Liver (tissue), 9 donors: Measurements from ENCODE around the gene THSD4. TPM values are rescaled to one million over a fixed set of nuclear protein-coding genes. Genes with fewer than 3 reads are reported as not detected.
"Not testable (repeated sequence)": the region's sequence is repeated elsewhere in the genome, so short reads cannot be mapped to it uniquely, and the experiment has no call there.

Experiments
- DNase-seq: peaks from one replicate; pipeline ENCODE4 v3.0.0-alpha.2; 2017; ENCODE audit warnings: low spot score
- H3K27ac ChIP-seq, 2 donors: one replicate each; pipeline ENCODE4 v1.7.0; 2013; ENCODE audit warnings: inconsistent platforms in 2 of 2, low read length in 2 of 2, control low read depth in 1 of 2, low read depth in 1 of 2, mild to moderate bottlenecking in 1 of 2
- H3K27me3 ChIP-seq, 4 donors: one replicate each; pipeline versions ENCODE4 v1.6.1 to v1.7.0; 2013; ENCODE audit warnings: low read length in 3 of 4, inconsistent platforms in 1 of 4, mild to moderate bottlenecking in 1 of 4, moderate library complexity in 1 of 4; ENCODE audit not compliant: control insufficient read depth in 4 of 4, insufficient read depth in 4 of 4
- H3K36me3 ChIP-seq, 4 donors: one replicate each; pipeline versions ENCODE4 v1.6.1 to v1.7.0; 2013; ENCODE audit warnings: low read length in 3 of 4, mild to moderate bottlenecking in 3 of 4, low read depth in 1 of 4, moderate library complexity in 1 of 4; ENCODE audit not compliant: control insufficient read depth in 4 of 4, insufficient read depth in 3 of 4
- H3K4me1 ChIP-seq, 4 donors: one replicate each; pipeline versions ENCODE4 v1.6.1 to v1.7.0; 2013; ENCODE audit warnings: low read length in 3 of 4, mild to moderate bottlenecking in 3 of 4, moderate library complexity in 1 of 4; ENCODE audit not compliant: control insufficient read depth in 4 of 4, insufficient read depth in 4 of 4
- H3K4me3 ChIP-seq, 3 donors: one replicate each; pipeline versions ENCODE4 v1.6.1 to v1.7.0; 2013; ENCODE audit warnings: low read length in 3 of 3, control low read depth in 1 of 3, low read depth in 1 of 3, mild to moderate bottlenecking in 1 of 3
- H3K9ac ChIP-seq, 2 donors: one replicate each; pipeline ENCODE4 v1.7.0; 2013; ENCODE audit warnings: low read length in 2 of 2, mild to moderate bottlenecking in 2 of 2, moderate library complexity in 2 of 2, control low read depth in 1 of 2, low read depth in 1 of 2
- H3K9me3 ChIP-seq, 4 donors: one replicate each; pipeline versions ENCODE4 v1.6.1 to v1.7.0; 2013; ENCODE audit warnings: low read length in 3 of 4; ENCODE audit not compliant: control insufficient read depth in 4 of 4
- ATF3 ChIP-seq: IDR thresholded peaks from 2 replicates; pipeline ENCODE4 v1.6.1; 2016; ENCODE audit warnings: antibody characterized with exemption
- CTCF ChIP-seq: fragments of 150-350 bp; IDR thresholded peaks from 2 replicates; pipeline ENCODE4 v1.5.1; 2017; ENCODE audit warnings: improper control_type of control experiment, low read depth, low read length; ENCODE audit not compliant: missing input control
- EGR1 ChIP-seq, 2 donors: IDR thresholded peaks; 2 replicates each; pipeline ENCODE4 v1.6.1; 2016 to 2018; ENCODE audit warnings: antibody characterized with exemption in 2 of 2, low read depth in 2 of 2
- GABPA ChIP-seq, 2 donors: IDR thresholded peaks in 1 of 2; conservative IDR thresholded peaks in 1 of 2; 2 replicates each; pipeline ENCODE4 v1.6.1; 2016; ENCODE audit warnings: antibody characterized with exemption in 2 of 2, mild to moderate bottlenecking in 1 of 2, moderate library complexity in 1 of 2
- HNF4A ChIP-seq, 2 donors: conservative IDR thresholded peaks; 2 replicates each; pipeline ENCODE4 v1.6.1; 2016; ENCODE audit warnings: antibody characterized with exemption in 2 of 2, mild to moderate bottlenecking in 2 of 2
- HNF4G ChIP-seq: IDR thresholded peaks from 2 replicates; pipeline ENCODE4 v1.6.1; 2016; ENCODE audit warnings: antibody characterized with exemption
- JUND ChIP-seq, 2 donors: IDR thresholded peaks; 2 replicates each; pipeline ENCODE4 v1.6.1; 2016; ENCODE audit warnings: antibody characterized with exemption in 2 of 2
- MAX ChIP-seq: IDR thresholded peaks from 2 replicates; pipeline ENCODE4 v1.6.1; 2016; ENCODE audit warnings: antibody characterized with exemption
- NR2F2 ChIP-seq: IDR thresholded peaks from 2 replicates; pipeline ENCODE4 v1.6.1; 2016; ENCODE audit warnings: antibody characterized with exemption
- RAD21 ChIP-seq, 2 donors: IDR thresholded peaks; 2 replicates each; pipeline ENCODE4 v1.6.1; 2016; ENCODE audit warnings: antibody characterized with exemption in 2 of 2, mild to moderate bottlenecking in 2 of 2
- REST ChIP-seq: IDR thresholded peaks from 2 replicates; pipeline ENCODE4 v1.6.1; 2016; ENCODE audit warnings: antibody characterized with exemption, mild to moderate bottlenecking
- RXRA ChIP-seq, 2 donors: IDR thresholded peaks; 2 replicates each; pipeline ENCODE4 v1.6.1; 2017 to 2018; ENCODE audit warnings: antibody characterized with exemption in 2 of 2, mild to moderate bottlenecking in 1 of 2
- SP1 ChIP-seq: IDR thresholded peaks from 2 replicates; pipeline ENCODE4 v1.6.1; 2018; ENCODE audit warnings: antibody characterized with exemption, mild to moderate bottlenecking
- TAF1 ChIP-seq: conservative IDR thresholded peaks from 2 replicates; pipeline ENCODE4 v1.6.1; 2016; ENCODE audit warnings: antibody characterized with exemption, mild to moderate bottlenecking
- YY1 ChIP-seq: IDR thresholded peaks from 2 replicates; pipeline ENCODE4 v1.6.1; 2016; ENCODE audit warnings: antibody characterized with exemption, mild to moderate bottlenecking
- ZBTB33 ChIP-seq: IDR thresholded peaks from 2 replicates; pipeline ENCODE4 v1.6.1; 2016; ENCODE audit warnings: antibody characterized with exemption
- WGBS: extraction: QIAGEN DNeasy Blood & Tissue Kit; methylation state at CpG from one replicate; pipeline ENCODE4 v1.1.7; 2013; 5-methylcytosine and 5-hydroxymethylcytosine counted together
- polyA plus RNA-seq, 2 donors: library from polyadenylated mRNA; stranded (reverse) in 1 of 2; unstranded in 1 of 2; fragments of 200-250 nt in 1 of 2; fragments of >200 nt in 1 of 2; fragmentation: Nextera tagmentation in 1 of 2; extraction: Ambion mirVana in 1 of 2; gene quantifications; one replicate each; pipeline versions ENCODE4 v1.2.1 to v1.2.3, GENCODE V29; 2013 to 2015
- total RNA-seq, 2 donors: library from RNA; depleted of rRNA; stranded (reverse); fragments of >200 nt; gene quantifications; one replicate each; pipeline ENCODE4 v1.2.3, GENCODE V29; 2014
- donor health status: healthy.
- donor health status: healthy.
- donor health status: healthy.
- donor health status: healthy.
- donor health status: healthy.

The THSD4 gene
- total and polyA plus RNA-seq, 4 donors, result 0.23 to 11.5 (median 1.9) TPM

GRCh38 chr15:71366926-71367325, 251.7 kb downstream of the THSD4 start:
- H3K4me3 ChIP-seq, result no peak overlapping the region
- WGBS, result 27% methylated on average over 3 of the region's 3 CpGs
- no peaks in the 10 kb centered on the region for H3K36me3 ChIP-seq
- peak overlapping the region; percentile 78 to 84 for H3K27ac ChIP-seq
- H3K9me3 ChIP-seq, result no peaks in the 10 kb centered on the region
- H3K4me1 ChIP-seq, result peaks cover 0 to 6% (median 0%) of the 10 kb centered on the region in 4 donors
- TF ChIP-seq ATF3 (peak; percentile 80), SP1 (peak; percentile 78), CTCF (no peak), RAD21 (IDR thresholded peaks at IDR 0.05) (peak; percentile 41 to 54), GABPA (IDR thresholded peaks at IDR 0.05 in 1 of 2, conservative IDR thresholded peaks at IDR 0.05 in 1 of 2) (no peak), HNF4G (peak; percentile 51), NR2F2 (peak; percentile 41), YY1 (peak; percentile 43), TAF1 (peak; percentile 41), REST (peak; percentile 15), MAX (no peak), HNF4A (conservative IDR thresholded peaks at IDR 0.05) (peak; percentile 79 to 84), JUND (IDR thresholded peaks at IDR 0.05) (peak; percentile 80 to 94), EGR1 (IDR thresholded peaks at IDR 0.05; ENCODE audit: low read depth in 2 of 2) (no peak), ZBTB33 (no peak), RXRA (IDR thresholded peaks at IDR 0.05) (peak; percentile 38 to 58)
- no peak for DNase-seq
- H3K9ac ChIP-seq, result no peak overlapping the region
- no peaks in the 10 kb centered on the region for H3K27me3 ChIP-seq

GRCh38 chr15:71367737-71368136, 252.5 kb downstream of the THSD4 start:
- H3K27me3 ChIP-seq, H3K36me3 ChIP-seq, H3K4me3 ChIP-seq, H3K27ac ChIP-seq, H3K9ac ChIP-seq, DNase-seq, H3K4me1 ChIP-seq, H3K9me3 ChIP-seq: not testable (repeated sequence)
- WGBS, result no CpG with 5 or more reads among the region's 1 CpG

GRCh38 chr15:71372769-71373168, 257.5 kb downstream of the THSD4 start:
- H3K27ac ChIP-seq, H3K4me3 ChIP-seq, DNase-seq, H3K9ac ChIP-seq, H3K36me3 ChIP-seq, H3K4me1 ChIP-seq, H3K27me3 ChIP-seq, H3K9me3 ChIP-seq: not testable (repeated sequence)
- 73% methylated on average over 7 of the region's 7 CpGs for WGBS
